H1 (cell line): Measurements from ENCODE around the gene FBXO8. TPM values are rescaled to one million over a fixed set of nuclear protein-coding genes. Genes with fewer than 3 reads are reported as not detected.

Experiments used
- CTCF ChIA-PET: fragments of 300-600 bp; sonication (Branson Sonifier 250); formaldehyde crosslinking; loops from one replicate; lab custom pipeline; 2021; ENCODE audit not compliant: partially characterized antibody; lab: Charles Lee
- POLR2A ChIA-PET: fragments of 300-600 bp; sonication (Branson Sonifier 250); formaldehyde crosslinking; loops from one replicate; lab custom pipeline; 2021; ENCODE audit warnings: inconsistent platforms; ENCODE audit not compliant: partially characterized antibody; lab: Charles Lee
- DNase-seq, 2 experiments: peaks; one replicate each; pipeline versions ENCODE4 v3.0.0 to v3.0.0-alpha.2; 2010 to 2022; ENCODE audit warnings: low spot score in 2 of 2, low read depth in 1 of 2, mixed read lengths in 1 of 2
- FAIRE-seq: peaks from 2 replicates; lab custom pipeline; 2011; peaks lifted over from hg19 to GRCh38; lab: Jason Lieb, UNC
- H2AFZ ChIP-seq: 2 replicates; pipeline ENCODE4 v1.8.1; 2012; ENCODE audit warnings: low read length, inconsistent platforms
- H2AK5ac ChIP-seq: 2 replicates; pipeline ENCODE4 v1.6.1; 2013; ENCODE audit warnings: low read depth, low read length
- H2BK120ac ChIP-seq: replicated peaks from 2 replicates; pipeline ENCODE3; 2013; ENCODE audit warnings: low read depth, low read length, inconsistent platforms
- H2BK12ac ChIP-seq: 2 replicates; pipeline ENCODE4 v1.6.1; 2013; ENCODE audit warnings: low read depth, low read length
- H2BK15ac ChIP-seq: 2 replicates; pipeline ENCODE4 v1.6.1; 2013; ENCODE audit warnings: low read length
- H2BK20ac ChIP-seq: 2 replicates; pipeline ENCODE4 v1.6.1; 2013; ENCODE audit warnings: low read length
- H2BK5ac ChIP-seq: 2 replicates; pipeline ENCODE4 v1.6.1; 2013; ENCODE audit warnings: low read depth, low read length
- H3K14ac ChIP-seq: 2 replicates; pipeline ENCODE4 v1.6.1; 2013; ENCODE audit warnings: inconsistent platforms; ENCODE audit not compliant: insufficient read length
- H3K18ac ChIP-seq: 2 replicates; pipeline ENCODE4 v1.6.1; 2013; ENCODE audit warnings: low read length; ENCODE audit errors: extremely low read depth
- H3K23ac ChIP-seq: 2 replicates; pipeline ENCODE4 v1.6.1; 2013; ENCODE audit warnings: inconsistent platforms; ENCODE audit not compliant: insufficient read length
- H3K23me2 ChIP-seq: 2 replicates; pipeline ENCODE4 v1.6.1; 2013; ENCODE audit warnings: low read depth, low read length
- H3K27ac ChIP-seq: 2 replicates; pipeline ENCODE4 v1.6.1; 2011; ENCODE audit warnings: low read depth, low read length, inconsistent platforms
- H3K27me3 ChIP-seq, 4 experiments: replicated peaks in 1 of 4; 1 replicate in 1 of 4; 2 replicates in 3 of 4; pipeline versions ENCODE4 v1.6.1 to v1.8.1; 2011 to 2013; ENCODE audit warnings: low read length in 3 of 4, mild to moderate bottlenecking in 3 of 4, inconsistent platforms in 2 of 4, mixed read lengths in 2 of 4, moderate library complexity in 1 of 4; ENCODE audit not compliant: control insufficient read depth in 3 of 4, insufficient read depth in 3 of 4; ENCODE audit errors: extremely low read depth in 1 of 4
- H3K36me3 ChIP-seq, 4 experiments: 2 replicates each; pipeline versions ENCODE4 v1.6.1 to v1.8.1; 2011 to 2013; ENCODE audit warnings: mild to moderate bottlenecking in 4 of 4, low read length in 3 of 4, moderate library complexity in 2 of 4, control low read depth in 1 of 4, inconsistent platforms in 1 of 4; ENCODE audit not compliant: insufficient read depth in 4 of 4, control insufficient read depth in 2 of 4
- H3K4ac ChIP-seq: replicated peaks from 2 replicates; pipeline ENCODE3; 2013; ENCODE audit warnings: low read length, low read depth, mixed read lengths, inconsistent platforms; ENCODE audit not compliant: insufficient read length
- H3K4me1 ChIP-seq, 4 experiments: replicated peaks in 1 of 4; 1 replicate in 1 of 4; 2 replicates in 3 of 4; pipeline versions ENCODE4 v1.6.1 to v1.8.1; 2011 to 2013; ENCODE audit warnings: low read length in 3 of 4, inconsistent platforms in 2 of 4, mixed read lengths in 1 of 4; ENCODE audit not compliant: insufficient read depth in 4 of 4, control insufficient read depth in 3 of 4
- H3K4me2 ChIP-seq, 2 experiments: 2 replicates each; pipeline versions ENCODE4 v1.6.1 to v1.8.1; 2011 to 2013; ENCODE audit warnings: low read depth in 2 of 2, low read length in 2 of 2, control low read depth in 1 of 2, inconsistent platforms in 1 of 2, mild to moderate bottlenecking in 1 of 2; ENCODE audit not compliant: insufficient read depth in 1 of 2
- H3K4me3 ChIP-seq, 4 experiments: fragments of 200-600, 300-600 bp in 1 of 4; sonication (generic), shearing (Covaris generic), sonication (Bioruptor Twin) in 1 of 4; 2 replicates each; pipeline versions ENCODE4 v1.5.1 to v1.8.1; 2011 to 2016; ENCODE audit warnings: low read length in 4 of 4, low read depth in 3 of 4, control low read depth in 2 of 4, inconsistent platforms in 2 of 4, mild to moderate bottlenecking in 2 of 4, mixed read lengths in 1 of 4, moderate library complexity in 1 of 4; ENCODE audit not compliant: insufficient read depth in 2 of 4; ENCODE audit errors: extremely low read depth in 1 of 4
- H3K56ac ChIP-seq: replicated peaks from 2 replicates; pipeline ENCODE3; 2013; ENCODE audit warnings: low read depth, mild to moderate bottlenecking, mixed read lengths, low read length, inconsistent platforms; ENCODE audit not compliant: insufficient read length
- H3K79me1 ChIP-seq: 2 replicates; pipeline ENCODE4 v1.6.1; 2013; ENCODE audit warnings: low read depth, low read length, control low read depth
- H3K79me2 ChIP-seq, 2 experiments: 2 replicates each; pipeline versions ENCODE4 v1.6.1 to v1.8.1; 2012 to 2013; ENCODE audit warnings: low read length in 2 of 2, mild to moderate bottlenecking in 2 of 2, inconsistent platforms in 1 of 2; ENCODE audit not compliant: insufficient read depth in 2 of 2, control insufficient read depth in 1 of 2
- H3K9ac ChIP-seq, 4 experiments: replicated peaks in 1 of 4; 1 replicate in 1 of 4; 2 replicates in 3 of 4; pipeline versions ENCODE4 v1.6.1 to v1.8.1; 2011 to 2013; ENCODE audit warnings: low read depth in 3 of 4, low read length in 3 of 4, control low read depth in 2 of 4, mild to moderate bottlenecking in 2 of 4, moderate library complexity in 2 of 4, inconsistent platforms in 1 of 4; ENCODE audit errors: extremely low read depth in 1 of 4
- H3K9me3 ChIP-seq, 2 experiments: 2 replicates each; pipeline versions ENCODE4 v1.6.1 to v1.8.1; 2012 to 2013; ENCODE audit warnings: mild to moderate bottlenecking in 2 of 2, moderate library complexity in 2 of 2, control low read depth in 1 of 2, inconsistent platforms in 1 of 2, low read depth in 1 of 2, low read length in 1 of 2, mixed read lengths in 1 of 2; ENCODE audit not compliant: insufficient read depth in 2 of 2
- H4K20me1 ChIP-seq, 2 experiments: replicated peaks in 1 of 2; 2 replicates each; pipeline versions ENCODE3 to v1.8.1; 2011 to 2013; ENCODE audit warnings: inconsistent platforms in 2 of 2, low read length in 2 of 2, mild to moderate bottlenecking in 1 of 2; ENCODE audit not compliant: insufficient read depth in 2 of 2, control insufficient read depth in 1 of 2
- H4K5ac ChIP-seq: 2 replicates; pipeline ENCODE4 v1.6.1; 2013; ENCODE audit warnings: low read length, low read depth, mixed read lengths, inconsistent platforms; ENCODE audit not compliant: insufficient read length
- H4K8ac ChIP-seq: 2 replicates; pipeline ENCODE4 v1.8.0; 2013; ENCODE audit warnings: mild to moderate bottlenecking, moderate library complexity, low read length, inconsistent platforms; ENCODE audit not compliant: insufficient read depth; ENCODE audit errors: extremely low read depth
- H4K91ac ChIP-seq: replicated peaks from 2 replicates; pipeline ENCODE3; 2013; ENCODE audit warnings: low read length, mixed read lengths, inconsistent platforms; ENCODE audit not compliant: insufficient read length
- ATF3 ChIP-seq: IDR thresholded peaks from 2 replicates; pipeline ENCODE4 v1.6.1; 2011; ENCODE audit warnings: low read depth, mild to moderate bottlenecking, low read length; ENCODE audit not compliant: insufficient read depth
- CHD1 ChIP-seq: IDR thresholded peaks from 2 replicates; pipeline ENCODE4 v1.6.1; 2012; ENCODE audit warnings: low read depth, low read length, improper control_type of control experiment
- EZH2 ChIP-seq: fragments of 200-600 bp; sonication (generic); IDR thresholded peaks from 2 replicates; pipeline ENCODE4 v1.7.1; 2012; ENCODE audit warnings: low read depth, mild to moderate bottlenecking, moderate library complexity, low read length, inconsistent platforms; ENCODE audit not compliant: severe bottlenecking
- FOSL1 ChIP-seq: IDR thresholded peaks from 2 replicates; pipeline ENCODE4 v1.6.1; 2011; ENCODE audit warnings: mild to moderate bottlenecking, low read depth, low read length, moderate library complexity; ENCODE audit not compliant: insufficient read depth
- JUND ChIP-seq: IDR thresholded peaks from 2 replicates; pipeline ENCODE4 v1.6.1; 2011; ENCODE audit warnings: mild to moderate bottlenecking, improper control_type of control experiment, low read length
- KDM4A ChIP-seq: IDR thresholded peaks from one replicate; pipeline ENCODE4 v1.7.1; 2012; ENCODE audit warnings: low read depth, mild to moderate bottlenecking, moderate library complexity, low read length, inconsistent platforms; ENCODE audit not compliant: severe bottlenecking
- POLR2AphosphoS5 ChIP-seq: IDR thresholded peaks from 2 replicates; pipeline ENCODE4 v1.6.1; 2011; ENCODE audit warnings: low read depth, low read length
- RAD21 ChIP-seq, 2 experiments: IDR thresholded peaks in 1 of 2; conservative IDR thresholded peaks in 1 of 2; 2 replicates each; pipeline ENCODE4 v1.6.1; 2011; ENCODE audit warnings: low read depth in 2 of 2, low read length in 2 of 2, improper control_type of control experiment in 1 of 2, inconsistent platforms in 1 of 2, mild to moderate bottlenecking in 1 of 2, moderate library complexity in 1 of 2
- RBBP5 ChIP-seq: IDR thresholded peaks from 2 replicates; pipeline ENCODE4 v1.7.1; 2012; ENCODE audit warnings: low read depth, mild to moderate bottlenecking, inconsistent platforms, low read length, moderate library complexity, borderline replicate concordance
- USF2 ChIP-seq: IDR thresholded peaks from 2 replicates; pipeline ENCODE4 v1.6.1; 2011; ENCODE audit warnings: low read length, improper control_type of control experiment
- WGBS, 2 experiments: shearing (Covaris generic) in 1 of 2; methylation state at CpG; one replicate each; pipeline versions ENCODE4 v1.1.6 to v1.1.7; 2013 to 2015; ENCODE audit warnings: low lambda C conversion rate in 2 of 2, mixed read lengths in 2 of 2, inconsistent platforms in 1 of 2, low coverage in 1 of 2, missing lambda C conversion rate in 1 of 2; ENCODE audit not compliant: insufficient replicate concordance in 2 of 2, insufficient coverage in 1 of 2, insufficient read length in 1 of 2; ENCODE audit errors: extremely low coverage in 1 of 2, missing lambda C conversion rate in 1 of 2; 5-methylcytosine and 5-hydroxymethylcytosine counted together
- polyA plus RNA-seq, 7 experiments: library from polyadenylated mRNA; depleted of rRNA in 3 of 7; stranded (reverse) in 5 of 7; unstranded in 2 of 7; fragments of >200 nt in 5 of 7; fragments of 200-250 nt in 2 of 7; gene quantifications; 1 replicate in 5 of 7; 2 replicates in 1 of 7; 4 replicates in 1 of 7; pipeline versions ENCODE4 v1.2.1 to v1.2.3, GENCODE V29; 2011 to 2013; ENCODE audit warnings: missing spikeins in 2 of 7, mixed read lengths in 2 of 7
- total RNA-seq: library from RNA; stranded (reverse); fragmentation: NEBNext Ultra II Directional; extraction: Animal tissue kit (Norgen Biotek cat#: 25700); gene quantifications from 2 replicates; pipeline ENCODE4 v1.2.1, GENCODE V29; 2021

FBXO8 gene
- total and polyA plus RNA-seq, 2 of the 8 experiments (the other 6 are each of a cell fraction or from before 2014, with no cell fraction given), result 5.1 to 7.5 TPM

- FAIRE-seq (no peak), DNase-seq (no peak)
- H4K20me1 ChIP-seq, result no peaks in the 10 kb centered on the region
- no peak overlapping the region for H2AK5ac ChIP-seq
- ChIA-PET CTCF (no interaction called here), POLR2A (no interaction called here)
- no peak overlapping the region for H2AFZ ChIP-seq
- H3K27me3 ChIP-seq, result no peaks in the 10 kb centered on the region
- H3K9ac ChIP-seq, result no peak overlapping the region
- H4K91ac ChIP-seq, result no peak overlapping the region
- no peak overlapping the region for H2BK15ac ChIP-seq
- H3K23me2 ChIP-seq, result no peaks in the 10 kb centered on the region
- H3K79me1 ChIP-seq, result no peaks in the 10 kb centered on the region
- no peak overlapping the region for H3K27ac ChIP-seq
- no peak overlapping the region for H2BK12ac ChIP-seq
- no peak overlapping the region for H2BK20ac ChIP-seq
- H4K8ac ChIP-seq, result no peak overlapping the region
- no peaks in the 10 kb centered on the region for H3K4me1 ChIP-seq
- no peak overlapping the region for H2BK5ac ChIP-seq
- H3K56ac ChIP-seq, result no peak overlapping the region
- H3K79me2 ChIP-seq, result no peaks in the 10 kb centered on the region; a peak in 1 of 4 replicates
- H3K4me2 ChIP-seq, result no peak overlapping the region
- H3K23ac ChIP-seq, result no peak overlapping the region
- TF ChIP-seq CHD1 (no peak), POLR2AphosphoS5 (no peak), KDM4A (no peak), EZH2 (no peak), JUND (no peak), ATF3 (no peak), RAD21 (IDR thresholded peaks at IDR 0.05 in 1 of 2, conservative IDR thresholded peaks at IDR 0.05 in 1 of 2; ENCODE audit: low read depth in 2 of 2, low read length in 2 of 2) (no peak), RBBP5 (no peak), FOSL1 (no peak), USF2 (no peak)
- no peak overlapping the region for H3K18ac ChIP-seq
- WGBS, 2 experiments, result 77% methylated on average over 5 of the region's 5 CpGs; no CpG with 5 or more reads in 1 of the 2 experiments
- H3K4ac ChIP-seq, result no peak overlapping the region
- H3K9me3 ChIP-seq, result no peaks in the 10 kb centered on the region
- no peak overlapping the region for H2BK120ac ChIP-seq
- no peak overlapping the region for H4K5ac ChIP-seq
- no peak overlapping the region for H3K14ac ChIP-seq
- H3K36me3 ChIP-seq, result no peaks in the 10 kb centered on the region
- no peak overlapping the region for H3K4me3 ChIP-seq
Measured at GRCh38 chr4:174273930-174274329, 9.5 kb downstream of the FBXO8 start.
